HepG2 (cell line): ENCODE data around the gene CASTOR1.

Source experiments
- POLR2A ChIP-seq, 2 experiments: IDR thresholded peaks; 2 replicates each; pipeline ENCODE4 v1.6.1; 2011; ENCODE audit warnings: low read depth in 2 of 2, low read length in 2 of 2, mild to moderate bottlenecking in 1 of 2, moderate library complexity in 1 of 2; ENCODE audit not compliant: insufficient read depth in 1 of 2
- POLR2AphosphoS5 ChIP-seq: IDR thresholded peaks from 2 replicates; pipeline ENCODE4 v1.6.1; 2012; ENCODE audit warnings: low read depth, low read length
- ZSCAN29 ChIP-seq: sonication (generic); formaldehyde crosslinking; conservative IDR thresholded peaks from 2 replicates; pipeline ENCODE4 v1.4.0; 2020; ENCODE audit warnings: mild to moderate bottlenecking, missing genetic modification reagents
- TF ChIP-seq, protein P1 (sequence below): sonication (generic); formaldehyde crosslinking; IDR thresholded peaks from 2 replicates; pipeline ENCODE4 v1.5.0; 2020; ENCODE audit warnings: missing genetic modification reagents
- TF ChIP-seq, protein P2 (sequence below): sonication (generic); formaldehyde crosslinking; IDR thresholded peaks from 2 replicates; pipeline ENCODE4 v1.5.1; 2020; ENCODE audit warnings: mild to moderate bottlenecking, missing genetic modification reagents, moderate library complexity

DNA sequence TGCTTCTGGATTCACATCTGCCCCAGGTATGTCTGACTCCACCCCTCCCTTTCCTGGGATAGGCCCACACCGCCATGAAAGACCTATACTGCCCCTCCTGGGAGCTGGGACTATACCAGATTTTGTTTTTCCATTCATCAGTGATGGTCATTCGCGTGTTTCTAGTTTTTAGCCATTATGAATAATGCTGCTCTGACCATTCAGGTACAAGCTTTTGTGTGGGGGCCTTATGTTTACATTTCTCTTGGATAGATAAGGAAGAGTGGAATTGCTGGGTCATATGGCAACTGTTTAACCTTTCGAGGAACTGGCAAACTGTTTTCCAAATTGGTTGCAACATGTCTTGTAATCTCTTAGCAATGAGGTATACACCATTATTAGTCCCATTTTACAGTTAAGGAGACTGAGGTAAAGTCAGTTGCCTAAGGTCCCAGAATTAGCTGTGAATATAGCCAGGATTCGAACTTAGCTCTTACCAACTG lies 38.6 kb upstream of the CASTOR1 start:
- no peak for TF ChIP-seq POLR2A (IDR thresholded peaks at IDR 0.05; ENCODE audit: insufficient read depth in 1 of 2, low read depth in 2 of 2, low read length in 2 of 2)
- TF ChIP-seq POLR2AphosphoS5 = no peak
- TF ChIP-seq, protein P1, sequence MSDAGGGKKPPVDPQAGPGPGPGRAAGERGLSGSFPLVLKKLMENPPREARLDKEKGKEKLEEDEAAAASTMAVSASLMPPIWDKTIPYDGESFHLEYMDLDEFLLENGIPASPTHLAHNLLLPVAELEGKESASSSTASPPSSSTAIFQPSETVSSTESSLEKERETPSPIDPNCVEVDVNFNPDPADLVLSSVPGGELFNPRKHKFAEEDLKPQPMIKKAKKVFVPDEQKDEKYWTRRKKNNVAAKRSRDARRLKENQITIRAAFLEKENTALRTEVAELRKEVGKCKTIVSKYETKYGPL (CRISPR knock-in tag) = no peak
- TF ChIP-seq, protein P2, sequence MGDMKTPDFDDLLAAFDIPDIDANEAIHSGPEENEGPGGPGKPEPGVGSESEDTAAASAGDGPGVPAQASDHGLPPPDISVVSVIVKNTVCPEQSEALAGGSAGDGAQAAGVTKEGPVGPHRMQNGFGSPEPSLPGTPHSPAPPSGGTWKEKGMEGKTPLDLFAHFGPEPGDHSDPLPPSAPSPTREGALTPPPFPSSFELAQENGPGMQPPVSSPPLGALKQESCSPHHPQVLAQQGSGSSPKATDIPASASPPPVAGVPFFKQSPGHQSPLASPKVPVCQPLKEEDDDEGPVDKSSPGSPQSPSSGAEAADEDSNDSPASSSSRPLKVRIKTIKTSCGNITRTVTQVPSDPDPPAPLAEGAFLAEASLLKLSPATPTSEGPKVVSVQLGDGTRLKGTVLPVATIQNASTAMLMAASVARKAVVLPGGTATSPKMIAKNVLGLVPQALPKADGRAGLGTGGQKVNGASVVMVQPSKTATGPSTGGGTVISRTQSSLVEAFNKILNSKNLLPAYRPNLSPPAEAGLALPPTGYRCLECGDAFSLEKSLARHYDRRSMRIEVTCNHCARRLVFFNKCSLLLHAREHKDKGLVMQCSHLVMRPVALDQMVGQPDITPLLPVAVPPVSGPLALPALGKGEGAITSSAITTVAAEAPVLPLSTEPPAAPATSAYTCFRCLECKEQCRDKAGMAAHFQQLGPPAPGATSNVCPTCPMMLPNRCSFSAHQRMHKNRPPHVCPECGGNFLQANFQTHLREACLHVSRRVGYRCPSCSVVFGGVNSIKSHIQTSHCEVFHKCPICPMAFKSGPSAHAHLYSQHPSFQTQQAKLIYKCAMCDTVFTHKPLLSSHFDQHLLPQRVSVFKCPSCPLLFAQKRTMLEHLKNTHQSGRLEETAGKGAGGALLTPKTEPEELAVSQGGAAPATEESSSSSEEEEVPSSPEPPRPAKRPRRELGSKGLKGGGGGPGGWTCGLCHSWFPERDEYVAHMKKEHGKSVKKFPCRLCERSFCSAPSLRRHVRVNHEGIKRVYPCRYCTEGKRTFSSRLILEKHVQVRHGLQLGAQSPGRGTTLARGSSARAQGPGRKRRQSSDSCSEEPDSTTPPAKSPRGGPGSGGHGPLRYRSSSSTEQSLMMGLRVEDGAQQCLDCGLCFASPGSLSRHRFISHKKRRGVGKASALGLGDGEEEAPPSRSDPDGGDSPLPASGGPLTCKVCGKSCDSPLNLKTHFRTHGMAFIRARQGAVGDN (CRISPR knock-in tag) = no peak
- TF ChIP-seq ZSCAN29 (CRISPR knock-in tag) = no peak
